Measurements from ENCODE around the gene CHRM4.

DNA sequence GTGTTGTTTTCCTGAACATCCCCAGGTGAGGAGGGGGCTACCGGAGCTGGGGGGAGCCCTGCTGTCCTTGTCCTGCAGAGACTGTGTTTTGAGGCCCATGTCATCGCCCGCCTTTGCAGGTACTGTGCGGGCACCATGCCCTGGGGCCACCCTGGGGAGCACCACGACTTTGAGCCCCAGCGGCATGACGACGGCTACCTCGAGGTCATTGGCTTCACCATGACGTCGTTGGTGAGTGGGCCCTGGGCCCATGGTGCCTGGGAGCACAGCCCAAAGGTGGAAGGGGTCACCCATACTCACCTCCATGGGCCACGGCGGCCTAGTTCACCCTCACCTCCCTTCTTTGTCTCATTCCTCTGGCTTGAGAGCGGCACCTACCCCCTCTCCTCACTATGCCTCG lies 16.8 kb downstream of the CHRM4 start:
- TF ChIP-seq TCF7L2 (IDR thresholded peaks at IDR 0.05; ENCODE audit: borderline replicate concordance, extremely low read depth, insufficient read depth, insufficient read length) (no peak), EZH2phosphoT487 (IDR thresholded peaks at IDR 0.05; ENCODE audit: borderline replicate concordance) (no peak), JUND (IDR thresholded peaks at IDR 0.05) (no peak)
- TF ChIP-seq, protein P1, sequence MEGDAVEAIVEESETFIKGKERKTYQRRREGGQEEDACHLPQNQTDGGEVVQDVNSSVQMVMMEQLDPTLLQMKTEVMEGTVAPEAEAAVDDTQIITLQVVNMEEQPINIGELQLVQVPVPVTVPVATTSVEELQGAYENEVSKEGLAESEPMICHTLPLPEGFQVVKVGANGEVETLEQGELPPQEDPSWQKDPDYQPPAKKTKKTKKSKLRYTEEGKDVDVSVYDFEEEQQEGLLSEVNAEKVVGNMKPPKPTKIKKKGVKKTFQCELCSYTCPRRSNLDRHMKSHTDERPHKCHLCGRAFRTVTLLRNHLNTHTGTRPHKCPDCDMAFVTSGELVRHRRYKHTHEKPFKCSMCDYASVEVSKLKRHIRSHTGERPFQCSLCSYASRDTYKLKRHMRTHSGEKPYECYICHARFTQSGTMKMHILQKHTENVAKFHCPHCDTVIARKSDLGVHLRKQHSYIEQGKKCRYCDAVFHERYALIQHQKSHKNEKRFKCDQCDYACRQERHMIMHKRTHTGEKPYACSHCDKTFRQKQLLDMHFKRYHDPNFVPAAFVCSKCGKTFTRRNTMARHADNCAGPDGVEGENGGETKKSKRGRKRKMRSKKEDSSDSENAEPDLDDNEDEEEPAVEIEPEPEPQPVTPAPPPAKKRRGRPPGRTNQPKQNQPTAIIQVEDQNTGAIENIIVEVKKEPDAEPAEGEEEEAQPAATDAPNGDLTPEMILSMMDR (IDR thresholded peaks at IDR 0.05 in 2 of 3, conservative IDR thresholded peaks at IDR 0.05 in 1 of 3; ENCODE audit: borderline replicate concordance in 1 of 3, insufficient read depth in 1 of 3, low read depth in 2 of 3, low read length in 2 of 3): no peak

Data from HCT116 (cell line).